AG09309 (cell line): ENCODE data around the gene GALNT18.

ENCODE experiments used
- DNase-seq: peaks from one replicate; pipeline ENCODE4 v3.0.0-alpha.2; 2010; ENCODE audit warnings: low read depth
- H3K4me3 ChIP-seq: 2 replicates; pipeline ENCODE4 v1.5.1; 2011; ENCODE audit warnings: mild to moderate bottlenecking, low read depth, low read length, moderate library complexity; ENCODE audit not compliant: control insufficient read depth
- CTCF ChIP-seq: IDR thresholded peaks from 2 replicates; pipeline ENCODE4 v1.5.1; 2011; ENCODE audit warnings: mild to moderate bottlenecking, low read depth, low read length, inconsistent platforms; ENCODE audit not compliant: insufficient read depth, control insufficient read depth; ENCODE audit errors: missing control alignments

Gene GALNT18

DNA sequence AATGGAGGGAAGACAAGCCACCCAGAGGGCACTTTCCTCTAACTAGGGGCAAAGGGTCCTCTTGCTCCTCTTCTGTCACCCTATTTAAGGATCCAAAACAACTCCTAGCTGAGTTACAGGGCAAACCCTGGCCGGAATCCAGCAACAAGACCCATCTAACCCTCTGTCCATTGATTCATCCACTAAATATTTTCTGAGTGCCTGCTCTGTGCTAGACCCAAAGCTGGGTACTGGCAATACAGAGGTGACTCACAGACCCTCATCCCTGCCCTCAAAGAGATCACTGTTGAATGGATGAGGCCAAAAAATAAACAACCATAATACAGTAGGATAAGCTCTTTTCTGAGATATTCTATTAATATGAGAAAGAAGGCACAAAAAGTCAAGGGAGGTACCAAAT, 4.3 kb upstream of the GALNT18 start:
- no peak for TF ChIP-seq CTCF
- no peak overlapping the region for H3K4me3 ChIP-seq
- no peak for DNase-seq

DNA sequence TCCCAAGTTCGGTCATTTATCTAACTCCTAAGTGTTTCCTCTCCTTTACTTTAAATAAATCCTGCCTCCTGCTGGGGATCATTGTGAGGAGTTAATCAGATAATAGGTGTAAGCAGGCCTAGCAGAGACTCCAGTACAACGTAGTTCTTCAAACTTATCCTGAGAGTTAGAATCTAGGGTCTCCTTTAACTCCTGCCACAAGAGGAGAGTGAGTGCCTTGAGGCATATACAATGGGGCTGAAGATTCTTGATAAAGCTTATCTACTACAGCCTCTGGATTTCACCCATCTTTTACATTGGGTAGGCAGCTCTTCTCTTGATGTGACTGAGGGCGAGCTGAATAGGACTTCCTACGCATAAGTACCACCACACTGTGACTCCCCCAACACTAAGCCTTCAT, 3.1 kb upstream of the GALNT18 start:
- no peak for DNase-seq
- TF ChIP-seq CTCF: no peak
- no peak overlapping the region for H3K4me3 ChIP-seq

DNA sequence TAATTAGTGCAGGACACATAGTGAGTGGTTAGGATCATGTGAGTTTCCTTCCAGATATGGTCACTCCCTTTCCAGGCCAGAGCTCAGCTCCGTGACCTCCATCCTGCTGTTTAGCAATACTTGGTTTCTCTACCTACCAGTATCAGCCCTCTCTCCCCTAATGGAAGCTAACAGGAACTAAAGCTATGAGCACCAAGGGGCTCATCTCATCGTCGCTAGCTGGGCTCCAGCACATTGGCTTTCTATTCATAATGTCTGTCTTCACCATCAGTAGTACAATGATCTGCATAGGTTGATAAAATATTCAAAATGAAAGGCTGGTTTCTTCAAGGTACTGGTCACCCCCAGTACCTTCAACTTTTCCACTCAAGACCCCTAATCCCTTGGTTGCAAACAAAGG, 2.4 kb upstream of the GALNT18 start:
- TF ChIP-seq CTCF: no peak
- no peak overlapping the region for H3K4me3 ChIP-seq
- no peak for DNase-seq

GRCh38 chr11:11622772-11623171, 967 bp upstream of the GALNT18 start:
- DNase-seq: no peak
- no peak overlapping the region for H3K4me3 ChIP-seq
- no peak for TF ChIP-seq CTCF

DNA sequence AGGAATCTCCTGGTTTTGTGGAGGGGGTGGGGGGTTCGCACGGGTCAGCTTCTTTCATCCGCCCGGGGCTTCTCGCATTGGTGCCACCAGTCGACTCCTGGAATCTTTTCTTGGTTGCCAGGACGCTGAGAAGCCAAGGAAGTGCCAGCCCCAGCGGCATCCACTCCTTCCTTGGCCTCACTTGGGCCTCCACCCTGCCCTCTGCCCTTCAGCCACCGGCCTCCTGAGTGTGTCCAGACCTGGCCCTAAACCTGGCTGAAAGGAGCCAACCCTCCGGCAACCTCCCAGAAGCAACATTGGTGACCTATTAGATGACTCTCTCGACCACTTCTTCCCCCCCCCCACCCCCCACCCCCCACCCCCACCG, 518 bp upstream of the GALNT18 start:
- H3K4me3 ChIP-seq: peak overlapping the region; percentile 23
- no peak for DNase-seq
- no peak for TF ChIP-seq CTCF

DNA sequence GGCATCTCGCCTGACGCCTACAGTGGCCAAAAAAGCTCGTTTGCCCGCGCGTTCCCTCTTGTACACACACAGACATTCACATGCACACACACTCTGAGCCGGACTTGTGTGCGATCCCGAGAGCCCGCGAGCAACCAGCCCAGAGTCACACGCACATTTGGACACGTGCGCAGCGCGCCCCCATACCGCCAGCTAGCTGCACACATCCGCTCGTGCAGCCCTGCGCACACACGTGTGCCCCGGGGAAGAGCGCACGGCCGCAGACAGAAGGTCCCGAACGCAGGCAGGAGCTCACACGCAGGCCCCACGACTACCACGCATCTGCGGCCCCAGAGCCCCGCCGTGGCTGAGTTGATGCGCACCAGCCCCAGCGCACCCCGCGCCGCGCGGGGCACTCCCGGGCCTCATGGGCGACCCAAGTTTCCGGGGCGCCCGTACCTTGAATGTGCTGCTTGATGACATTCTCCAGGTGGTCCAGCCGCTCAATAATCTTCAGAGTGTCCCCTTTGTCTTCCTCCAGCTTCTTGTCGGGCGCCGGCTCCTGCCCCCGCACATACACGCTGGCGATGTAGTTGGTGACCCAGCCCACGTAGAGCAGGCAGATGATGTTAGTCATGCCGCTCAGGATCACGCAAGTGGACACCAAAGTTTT, 758 bp downstream of the GALNT18 start:
- no peak for TF ChIP-seq CTCF
- peak overlapping the region; percentile 82 for H3K4me3 ChIP-seq
- DNase-seq: no peak

GRCh38 chr11:11620173-11620920, 1.5 kb downstream of the GALNT18 start:
- DNase-seq: no peak
- peak overlapping the region; percentile 82 for H3K4me3 ChIP-seq

More at GRCh38 chr11:11620173-11620920, 1.5 kb downstream of the GALNT18 start:
- no peak for TF ChIP-seq CTCF
